Activated naive CD4-positive, alpha-beta T cell treated with anti-CD3 and anti-CD28 coated beads, Interleukin-2, amount 50 U/mL, for 16 hours (primary cell): ENCODE measurements around the gene ACAD9.
A peak's percentile ranks its signal among the peaks of the same experiment; 100 is the strongest.
"Not testable (repeated sequence)": the region's sequence is repeated elsewhere in the genome, so short reads cannot be mapped to it uniquely, and the experiment has no call there.

Source experiments
- DNase-seq: peaks from one replicate; pipeline ENCODE4 v3.0.0-alpha.2; 2020

Gene ACAD9

DNA sequence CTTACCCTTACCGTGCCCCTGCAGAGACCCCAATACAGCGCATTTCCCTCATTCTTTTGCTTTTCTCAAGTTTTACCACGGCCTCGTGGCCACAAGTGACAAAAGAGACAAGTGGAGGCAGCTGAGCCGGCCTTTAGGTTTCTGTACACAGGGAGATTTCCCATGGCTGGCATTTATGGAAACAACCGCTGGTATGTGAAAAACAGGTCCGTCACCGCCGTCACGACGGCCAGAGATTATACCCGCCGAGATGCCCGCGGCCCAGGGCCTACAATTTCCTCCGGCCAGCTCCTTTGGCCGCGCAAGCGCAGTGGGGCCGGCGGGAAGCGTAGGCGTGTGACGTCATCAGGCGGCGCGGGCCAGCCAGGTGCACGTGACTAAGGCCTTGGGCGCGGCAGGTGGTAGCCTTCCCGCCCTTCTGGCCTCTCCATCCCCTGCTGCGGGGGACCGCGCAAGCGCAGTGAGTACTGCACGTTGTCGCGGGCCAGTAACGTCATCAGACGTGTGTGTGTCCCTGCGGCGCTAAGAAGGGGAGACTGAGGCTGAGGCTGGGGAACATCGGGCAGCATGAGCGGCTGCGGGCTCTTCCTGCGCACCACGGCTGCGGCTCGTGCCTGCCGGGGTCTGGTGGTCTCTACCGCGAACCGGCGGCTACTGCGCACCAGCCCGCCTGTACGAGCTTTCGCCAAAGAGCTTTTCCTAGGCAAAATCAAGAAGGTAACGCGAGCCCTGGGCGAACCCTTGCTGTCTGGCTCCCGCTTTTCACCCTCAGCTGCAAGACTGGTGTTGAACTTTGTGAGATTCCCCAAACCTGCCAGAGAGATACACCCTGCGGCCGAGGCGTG lies at the start of gene ACAD9:
ACAD9 (plus strand) TSS at position 496 of the 845 bp plus-strand sequence; CDS start at position 568, 72 bp downstream.
- DNase-seq, result peak; percentile 97

DNA sequence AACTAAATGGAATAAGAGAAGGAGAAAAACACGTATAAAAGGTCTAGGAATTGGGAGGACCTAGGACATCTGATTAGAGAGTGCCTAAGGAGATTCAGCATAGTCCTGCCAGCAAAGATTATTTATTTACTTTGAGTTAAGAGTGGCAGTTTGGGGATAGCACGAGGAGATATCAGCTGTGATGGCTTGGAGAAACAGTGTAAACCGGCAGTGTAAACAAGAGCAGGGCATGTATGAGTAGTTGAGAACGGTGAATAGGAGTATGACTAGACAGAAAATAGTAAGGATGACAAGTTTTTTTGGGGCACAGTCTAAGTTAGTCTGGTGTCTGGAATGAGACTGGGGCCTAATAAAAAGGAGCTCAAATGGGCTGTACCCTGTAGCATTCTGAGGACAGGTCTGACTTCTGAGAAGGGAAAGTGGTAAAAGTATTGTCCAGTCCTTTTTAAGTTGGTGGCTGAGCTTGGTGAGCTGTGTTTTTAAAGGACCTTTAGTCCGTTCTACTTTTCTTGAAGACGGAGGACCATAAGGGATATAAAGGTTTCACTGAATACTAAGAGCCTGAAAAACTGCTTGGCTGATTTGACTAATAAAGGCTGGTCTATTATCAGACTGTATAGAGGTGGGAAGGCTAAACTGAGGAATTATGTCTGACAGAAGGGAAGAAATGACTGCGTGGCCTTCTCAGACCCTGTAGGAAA lies 49.3 kb upstream of the ACAD9 start:
- not testable (repeated sequence) for DNase-seq

- DNase-seq, result not testable (repeated sequence)
These were observed 48.7 kb upstream of the ACAD9 start for GRCh38 chr3:128830762-128831161.

DNA sequence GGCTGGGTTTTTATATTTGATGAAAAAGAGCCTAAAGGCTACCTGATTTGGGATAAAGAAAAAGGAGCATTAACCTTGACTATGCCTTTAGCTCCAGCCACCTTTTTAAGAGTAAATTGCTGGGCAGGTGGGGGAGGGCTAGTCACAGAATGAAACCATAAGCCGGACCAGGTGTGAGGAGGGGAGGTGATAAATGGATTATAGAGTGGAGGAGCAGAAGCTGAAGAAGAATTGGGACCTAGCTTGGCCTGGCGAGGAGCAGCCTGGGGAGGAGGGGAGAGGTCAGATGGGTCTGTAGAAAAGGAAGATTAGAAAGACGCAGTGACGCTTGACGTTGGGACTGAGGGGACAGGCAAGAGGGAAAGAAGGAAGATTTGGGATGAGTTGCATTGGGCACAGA lies 46.4 kb upstream of the ACAD9 start:
- DNase-seq, result not testable (repeated sequence)

DNA sequence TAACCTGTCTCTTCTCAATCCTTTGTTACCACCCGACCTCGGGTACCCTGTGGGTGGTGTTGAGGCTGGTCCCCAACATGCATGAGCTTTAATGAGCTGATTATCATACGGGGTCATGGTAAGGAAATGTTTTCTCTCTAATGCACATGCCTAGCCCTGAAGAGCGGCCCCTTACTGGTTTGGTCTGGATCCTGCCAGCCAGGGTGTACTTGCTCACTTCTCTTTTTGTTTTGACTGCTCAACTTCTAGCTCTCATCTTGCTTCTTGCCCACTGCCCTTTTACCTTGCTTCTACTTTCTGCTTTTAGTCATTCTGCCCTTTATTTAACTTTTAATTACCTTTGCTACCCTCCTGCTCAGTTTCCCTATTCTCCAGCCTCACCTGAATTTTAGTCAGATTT lies 44.3 kb upstream of the ACAD9 start:
- no peak for DNase-seq

DNA sequence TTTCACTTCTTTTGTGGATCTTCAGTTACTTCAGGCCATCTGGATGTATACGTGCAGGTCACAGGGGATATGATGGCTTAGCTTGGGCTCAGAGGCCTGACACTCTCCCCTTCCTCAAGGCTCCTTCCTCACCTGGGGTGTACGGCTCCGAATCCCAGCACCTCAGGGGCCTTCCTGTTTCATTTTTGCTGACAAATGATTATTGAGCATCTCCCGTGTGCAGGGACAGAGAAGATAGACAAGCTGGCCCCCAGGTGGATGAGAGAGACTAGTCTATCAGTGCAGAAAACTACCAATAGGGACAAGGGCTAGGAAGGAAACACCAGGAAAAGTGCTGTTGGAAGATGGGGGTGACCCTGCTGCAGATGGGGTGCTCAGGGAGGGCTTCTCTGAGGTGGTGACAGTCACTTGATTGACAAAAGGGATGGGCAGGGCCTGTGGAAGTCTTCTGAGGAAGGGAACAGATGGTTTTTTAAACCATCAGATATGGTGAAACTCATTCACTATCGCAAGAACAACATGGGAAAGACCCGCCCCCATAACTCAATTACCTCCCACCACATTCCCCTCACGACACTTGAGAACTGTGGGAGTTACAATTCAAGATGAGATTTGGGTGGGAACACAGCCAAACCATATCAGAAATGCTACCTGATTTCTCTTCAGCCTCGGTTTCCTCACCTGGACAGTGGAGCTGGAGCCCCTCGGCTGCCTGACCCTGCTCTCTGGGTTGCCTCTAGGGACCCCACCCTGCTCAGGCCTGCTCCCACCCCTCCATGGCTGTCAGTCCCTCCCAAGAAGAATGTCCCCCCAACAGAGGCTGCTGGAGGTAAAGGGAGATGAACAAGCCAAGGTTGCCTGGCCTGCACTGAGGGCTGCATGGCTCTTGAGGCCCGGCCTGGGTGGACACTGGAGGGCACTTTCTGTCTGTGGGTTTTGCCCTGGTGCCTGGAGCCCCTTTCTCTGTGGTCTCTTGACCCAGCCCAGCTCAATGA lies 37.2 kb upstream of the ACAD9 start:
- no peak for DNase-seq

DNA sequence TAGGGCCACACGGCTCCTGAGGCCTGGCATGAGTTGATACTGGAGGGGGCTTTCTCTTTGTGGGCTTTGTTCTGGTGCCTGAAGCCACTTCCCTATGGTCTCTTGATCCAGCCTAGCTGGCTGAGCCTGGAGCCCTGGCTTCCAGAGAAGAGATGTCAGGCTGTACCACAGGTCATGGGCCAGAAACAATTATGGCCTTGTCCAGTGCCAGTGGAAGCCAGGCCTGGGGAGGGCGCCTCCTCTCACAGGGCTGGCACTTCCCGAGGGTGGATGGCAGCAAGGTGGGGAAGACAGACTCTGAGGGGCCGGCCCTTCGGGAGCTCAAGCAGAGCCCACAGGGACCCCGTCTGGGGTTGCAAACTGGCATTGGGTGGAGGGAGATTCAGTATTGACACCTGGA lies 34.9 kb upstream of the ACAD9 start:
- no peak for DNase-seq

GRCh38 chr3:128845119-128845777 lies 34.2 kb upstream of the ACAD9 start:
- DNase-seq, result no peak

DNA sequence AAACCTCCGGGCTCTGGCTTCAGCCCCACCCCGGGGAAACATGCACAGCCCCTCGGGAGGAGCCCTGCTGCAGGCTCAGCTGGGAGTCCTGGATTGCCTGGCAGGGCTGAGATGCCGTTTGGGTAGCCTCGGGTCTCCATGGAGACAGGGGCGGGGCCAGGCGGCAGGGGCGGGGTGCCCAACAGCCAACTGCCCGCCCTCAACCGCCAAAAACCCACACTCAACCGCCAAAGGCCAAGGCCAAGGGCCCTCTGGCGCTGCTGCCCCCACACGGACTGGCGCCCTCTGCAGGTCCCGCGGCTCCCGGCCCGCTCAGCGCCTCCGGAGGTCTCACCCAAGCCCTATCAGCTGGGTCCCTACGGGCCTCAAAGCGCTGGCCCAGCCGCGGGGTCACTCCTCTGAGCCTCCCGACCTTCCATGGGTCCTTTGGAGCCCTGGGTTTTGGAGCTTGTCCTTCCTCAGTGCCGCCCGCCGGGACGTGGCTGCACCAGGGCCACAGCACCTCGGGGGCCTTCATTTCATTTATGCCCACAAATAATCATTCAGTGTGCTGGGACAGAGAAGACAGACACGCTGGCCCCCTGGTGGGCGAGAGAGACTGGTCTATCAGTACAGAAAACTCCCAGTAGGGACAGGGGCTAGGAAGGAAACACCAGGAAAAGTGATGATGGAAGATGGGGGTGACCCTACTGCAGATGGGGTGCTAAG lies 33.5 kb upstream of the ACAD9 start:
- DNase-seq, result peak; percentile 81

- DNase-seq, result no peak
These were observed 32.9 kb upstream of the ACAD9 start for GRCh38 chr3:128846486-128846891.

- DNase-seq, result no peak
These were observed 31.6 kb upstream of the ACAD9 start for GRCh38 chr3:128847666-128848370.

DNA sequence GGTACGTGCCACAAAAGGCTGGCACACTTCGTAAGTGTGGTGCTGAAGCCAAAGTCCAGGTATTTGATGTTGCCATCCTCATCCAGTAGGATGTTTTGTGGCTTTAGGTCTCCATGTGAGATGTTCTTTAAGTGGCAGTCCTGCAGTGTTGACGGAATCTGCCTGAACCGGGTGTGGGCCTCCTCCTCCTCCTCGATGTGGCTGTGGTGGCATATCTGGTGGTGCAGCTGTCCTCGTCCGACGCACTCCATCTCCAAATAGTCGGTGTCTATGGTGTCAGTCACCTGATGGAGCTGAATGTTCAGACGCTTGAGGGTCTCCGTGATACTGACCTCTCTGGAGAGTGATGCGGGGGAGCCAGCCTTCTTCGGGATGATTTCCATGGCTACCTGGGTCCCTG lies 30.5 kb upstream of the ACAD9 start:
- no peak for DNase-seq

DNA sequence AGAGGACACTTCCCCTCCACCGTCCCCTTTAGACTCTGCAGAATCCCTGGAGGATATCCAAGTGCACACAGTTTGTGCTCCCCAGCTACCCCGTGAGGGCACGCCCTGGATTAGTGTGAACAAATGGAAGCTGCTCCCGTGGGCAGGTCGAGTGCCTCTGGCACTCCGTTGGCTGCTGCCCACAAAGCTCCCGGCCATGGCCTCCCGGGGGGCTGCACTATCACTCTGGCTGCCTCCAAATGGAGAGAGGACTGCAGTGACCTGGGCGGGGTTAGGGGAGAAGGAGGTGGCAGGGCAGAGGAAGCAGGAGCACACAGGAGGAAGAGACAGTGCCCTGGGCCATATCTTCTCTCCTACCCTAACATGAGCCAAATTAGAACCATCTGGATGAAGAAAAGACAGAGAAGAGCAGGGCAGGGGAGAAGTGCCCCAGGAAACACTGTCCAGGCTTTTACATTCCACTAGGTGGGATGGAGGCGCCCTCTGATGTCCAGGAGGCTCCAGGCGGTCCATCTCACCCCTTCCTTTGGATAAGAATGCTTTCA lies 29.4 kb upstream of the ACAD9 start:
- DNase-seq, result no peak

DNA sequence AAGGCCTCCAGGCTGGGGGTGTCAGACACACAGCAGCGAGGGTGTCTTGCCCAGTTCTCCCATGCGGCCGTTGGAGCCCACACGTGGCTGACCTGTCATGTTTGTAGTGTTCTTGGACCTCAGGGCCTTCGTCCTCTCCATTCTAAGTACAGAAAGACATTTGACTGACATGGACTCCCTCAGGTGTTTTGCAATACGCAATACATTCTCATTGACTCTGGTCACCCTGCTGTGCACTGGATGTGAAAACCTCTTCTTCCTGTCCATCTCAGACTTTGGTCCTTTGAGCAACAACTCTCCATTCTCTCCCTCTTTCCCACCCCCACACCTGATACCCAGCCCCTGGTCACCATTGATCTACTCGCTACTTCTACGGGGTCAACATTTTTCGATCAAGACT lies 28.9 kb upstream of the ACAD9 start:
- no peak for DNase-seq

DNA sequence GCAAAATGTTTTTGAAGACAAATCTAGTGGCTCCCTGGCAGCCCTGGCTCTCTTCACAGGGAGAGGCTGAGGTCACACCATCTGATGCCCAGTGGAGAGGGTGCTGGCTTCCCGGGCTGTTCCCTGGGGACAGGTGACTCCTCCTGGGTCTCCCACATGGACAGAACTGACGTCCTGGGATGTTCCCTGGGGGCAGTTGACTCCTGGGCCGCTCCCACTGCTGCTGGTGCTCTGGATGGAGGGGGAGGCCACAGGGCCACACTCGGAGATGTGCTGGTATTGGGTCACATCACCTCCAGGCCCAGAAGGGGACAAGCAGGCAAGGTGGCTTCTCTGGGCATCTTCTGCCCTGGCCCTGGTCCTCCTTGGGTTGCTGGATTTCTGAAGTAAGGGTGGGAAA lies 27.8 kb upstream of the ACAD9 start:
- DNase-seq, result no peak

- DNase-seq, result no peak
These were observed 25.6 kb upstream of the ACAD9 start for GRCh38 chr3:128853826-128854225.

DNA sequence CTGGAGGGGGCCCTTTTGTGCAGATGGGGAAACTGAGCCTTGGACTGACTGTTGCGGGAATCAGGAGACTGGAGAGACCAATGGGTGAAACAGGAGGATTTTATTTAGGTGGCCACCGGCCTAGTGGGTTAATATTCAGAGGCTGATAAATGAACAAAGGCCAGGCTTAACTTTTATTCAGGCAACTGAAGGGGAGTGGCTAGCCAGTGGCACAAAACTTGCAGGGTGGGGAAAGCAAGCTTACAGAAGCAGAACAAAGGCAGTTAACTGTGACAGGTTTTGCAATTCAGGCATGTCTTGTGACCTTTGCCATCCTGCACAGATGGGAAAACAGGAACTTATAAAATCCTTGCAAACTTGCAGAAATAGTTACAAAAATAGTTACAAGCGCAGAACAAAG lies 24.9 kb upstream of the ACAD9 start:
- no peak for DNase-seq

DNA sequence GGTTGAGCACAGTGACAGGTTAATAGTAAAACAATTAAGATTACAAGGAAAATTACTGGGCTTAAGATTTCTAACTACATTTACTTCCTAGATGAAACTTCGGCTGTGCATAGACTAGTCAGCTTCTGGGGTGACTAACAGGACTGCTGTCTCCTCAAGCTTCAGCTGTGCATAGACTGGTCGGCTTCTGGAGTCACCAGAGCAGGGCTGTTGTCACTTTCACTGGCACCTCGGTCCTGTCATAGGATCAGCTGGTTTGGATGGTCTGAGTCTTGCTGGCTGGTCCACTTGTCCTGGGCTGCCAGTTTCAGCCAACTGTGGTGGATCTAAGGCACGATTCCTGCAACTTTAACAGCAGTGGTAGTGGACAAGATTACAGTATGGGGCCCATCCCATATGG lies 23.9 kb upstream of the ACAD9 start:
- no peak for DNase-seq

GRCh38 chr3:128858167-128858566 lies 21.3 kb upstream of the ACAD9 start:
- no peak for DNase-seq

GRCh38 chr3:128859630-128860029 lies 19.8 kb upstream of the ACAD9 start:
- DNase-seq, result no peak

- DNase-seq, result no peak
These were observed 17.9 kb upstream of the ACAD9 start for GRCh38 chr3:128861491-128861890.
